ENCODE measurements around the gene SETX.

Gene SETX

DNA sequence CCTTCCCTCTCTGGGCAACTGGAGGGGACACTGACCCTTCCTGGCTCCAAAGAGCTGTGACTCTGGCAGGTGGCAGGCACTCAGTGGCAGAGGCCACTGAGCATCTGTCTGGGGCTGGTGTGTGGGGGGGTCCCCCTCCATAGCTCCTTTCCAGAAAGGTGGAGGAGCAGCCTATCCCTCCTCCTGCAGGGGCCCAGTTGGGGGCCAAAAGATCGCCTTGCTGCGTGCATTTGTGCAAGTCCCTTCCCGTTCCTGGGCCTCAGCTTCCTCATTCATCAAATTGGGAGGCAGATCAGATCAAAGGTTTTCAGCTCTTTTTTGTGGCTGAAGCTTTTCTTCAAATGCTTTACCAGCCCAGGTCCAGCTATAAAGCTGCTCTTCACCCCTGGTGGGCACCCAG, 115.3 kb downstream of the SETX start:
- H3K4me2 ChIP-seq (ENCODE audit: low read depth, low read length, poor library complexity, severe bottlenecking), result no peak overlapping the region

DNA sequence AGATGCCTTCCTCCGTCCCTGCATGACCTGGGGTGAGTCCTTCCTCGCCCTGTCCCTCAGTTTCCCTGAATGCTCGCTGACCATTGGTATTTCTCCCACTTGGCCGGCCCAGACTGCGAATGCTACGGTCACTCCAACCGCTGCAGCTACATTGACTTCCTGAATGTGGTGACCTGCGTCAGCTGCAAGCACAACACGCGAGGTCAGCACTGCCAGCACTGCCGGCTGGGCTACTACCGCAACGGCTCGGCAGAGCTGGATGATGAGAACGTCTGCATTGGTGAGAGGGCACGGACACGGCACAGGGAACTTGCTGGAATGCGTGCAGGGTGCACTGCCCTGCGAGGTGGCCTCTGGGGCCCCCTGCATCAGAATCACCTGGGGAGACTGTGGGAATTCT, 115.8 kb downstream of the SETX start:
- no peak overlapping the region for H3K4me2 ChIP-seq (ENCODE audit: low read depth, low read length, poor library complexity, severe bottlenecking)
- H3K27ac ChIP-seq (ENCODE audit: low read depth, low read length), result no peak overlapping the region
- no peaks in the 10 kb centered on the region for H3K36me3 ChIP-seq (ENCODE audit: low read length)
- no peak overlapping the region for H2AFZ ChIP-seq (ENCODE audit: low read depth, low read length, severe bottlenecking)
- no peaks in the 10 kb centered on the region for H3K9me3 ChIP-seq (ENCODE audit: insufficient read depth, low read length)
- H3K4me3 ChIP-seq (ENCODE audit: insufficient read depth, low read length, poor library complexity, severe bottlenecking), result no peak overlapping the region
- no peaks in the 10 kb centered on the region for H3K9me2 ChIP-seq (replicated peaks; ENCODE audit: insufficient read depth, low read length)
- H3F3A ChIP-seq (ENCODE audit: insufficient read depth), result no peaks in the 10 kb centered on the region
- no peaks in the 10 kb centered on the region for H3K79me2 ChIP-seq (ENCODE audit: insufficient read depth, low read length)
- H3K9ac ChIP-seq (ENCODE audit: low read length), result no peak overlapping the region
- H3K27me3 ChIP-seq (ENCODE audit: low read length), result no peaks in the 10 kb centered on the region
- no peaks in the 10 kb centered on the region for H4K20me1 ChIP-seq (ENCODE audit: low read depth, low read length)
- TF ChIP-seq, protein P1, sequence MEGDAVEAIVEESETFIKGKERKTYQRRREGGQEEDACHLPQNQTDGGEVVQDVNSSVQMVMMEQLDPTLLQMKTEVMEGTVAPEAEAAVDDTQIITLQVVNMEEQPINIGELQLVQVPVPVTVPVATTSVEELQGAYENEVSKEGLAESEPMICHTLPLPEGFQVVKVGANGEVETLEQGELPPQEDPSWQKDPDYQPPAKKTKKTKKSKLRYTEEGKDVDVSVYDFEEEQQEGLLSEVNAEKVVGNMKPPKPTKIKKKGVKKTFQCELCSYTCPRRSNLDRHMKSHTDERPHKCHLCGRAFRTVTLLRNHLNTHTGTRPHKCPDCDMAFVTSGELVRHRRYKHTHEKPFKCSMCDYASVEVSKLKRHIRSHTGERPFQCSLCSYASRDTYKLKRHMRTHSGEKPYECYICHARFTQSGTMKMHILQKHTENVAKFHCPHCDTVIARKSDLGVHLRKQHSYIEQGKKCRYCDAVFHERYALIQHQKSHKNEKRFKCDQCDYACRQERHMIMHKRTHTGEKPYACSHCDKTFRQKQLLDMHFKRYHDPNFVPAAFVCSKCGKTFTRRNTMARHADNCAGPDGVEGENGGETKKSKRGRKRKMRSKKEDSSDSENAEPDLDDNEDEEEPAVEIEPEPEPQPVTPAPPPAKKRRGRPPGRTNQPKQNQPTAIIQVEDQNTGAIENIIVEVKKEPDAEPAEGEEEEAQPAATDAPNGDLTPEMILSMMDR (IDR thresholded peaks at IDR 0.05; ENCODE audit: insufficient read depth, low read length, poor library complexity, severe bottlenecking), result no peak
- TF ChIP-seq EZH2phosphoT487 (conservative IDR thresholded peaks at IDR 0.05; ENCODE audit: low read length), result no peak

More for the DNA sequence above, 115.3 kb downstream of the SETX start:
- no peaks in the 10 kb centered on the region for H3K9me2 ChIP-seq (replicated peaks; ENCODE audit: insufficient read depth, low read length)
- no peak overlapping the region for H3K9ac ChIP-seq (ENCODE audit: low read length)
- H2AFZ ChIP-seq (ENCODE audit: low read depth, low read length, severe bottlenecking), result no peak overlapping the region
- no peaks in the 10 kb centered on the region for H3K36me3 ChIP-seq (ENCODE audit: low read length)
- H4K20me1 ChIP-seq (ENCODE audit: low read depth, low read length), result no peaks in the 10 kb centered on the region
- no peaks in the 10 kb centered on the region for H3K9me3 ChIP-seq (ENCODE audit: insufficient read depth, low read length)
- no peaks in the 10 kb centered on the region for H3K79me2 ChIP-seq (ENCODE audit: insufficient read depth, low read length)
- TF ChIP-seq, protein P1 (IDR thresholded peaks at IDR 0.05; ENCODE audit: insufficient read depth, low read length, poor library complexity, severe bottlenecking), result no peak
- TF ChIP-seq EZH2phosphoT487 (conservative IDR thresholded peaks at IDR 0.05; ENCODE audit: low read length), result no peak
- H3F3A ChIP-seq (ENCODE audit: insufficient read depth), result no peaks in the 10 kb centered on the region
- no peak overlapping the region for H3K4me3 ChIP-seq (ENCODE audit: insufficient read depth, low read length, poor library complexity, severe bottlenecking)
- no peak overlapping the region for H3K27ac ChIP-seq (ENCODE audit: low read depth, low read length)
- H3K27me3 ChIP-seq (ENCODE audit: low read length), result no peaks in the 10 kb centered on the region

DNA sequence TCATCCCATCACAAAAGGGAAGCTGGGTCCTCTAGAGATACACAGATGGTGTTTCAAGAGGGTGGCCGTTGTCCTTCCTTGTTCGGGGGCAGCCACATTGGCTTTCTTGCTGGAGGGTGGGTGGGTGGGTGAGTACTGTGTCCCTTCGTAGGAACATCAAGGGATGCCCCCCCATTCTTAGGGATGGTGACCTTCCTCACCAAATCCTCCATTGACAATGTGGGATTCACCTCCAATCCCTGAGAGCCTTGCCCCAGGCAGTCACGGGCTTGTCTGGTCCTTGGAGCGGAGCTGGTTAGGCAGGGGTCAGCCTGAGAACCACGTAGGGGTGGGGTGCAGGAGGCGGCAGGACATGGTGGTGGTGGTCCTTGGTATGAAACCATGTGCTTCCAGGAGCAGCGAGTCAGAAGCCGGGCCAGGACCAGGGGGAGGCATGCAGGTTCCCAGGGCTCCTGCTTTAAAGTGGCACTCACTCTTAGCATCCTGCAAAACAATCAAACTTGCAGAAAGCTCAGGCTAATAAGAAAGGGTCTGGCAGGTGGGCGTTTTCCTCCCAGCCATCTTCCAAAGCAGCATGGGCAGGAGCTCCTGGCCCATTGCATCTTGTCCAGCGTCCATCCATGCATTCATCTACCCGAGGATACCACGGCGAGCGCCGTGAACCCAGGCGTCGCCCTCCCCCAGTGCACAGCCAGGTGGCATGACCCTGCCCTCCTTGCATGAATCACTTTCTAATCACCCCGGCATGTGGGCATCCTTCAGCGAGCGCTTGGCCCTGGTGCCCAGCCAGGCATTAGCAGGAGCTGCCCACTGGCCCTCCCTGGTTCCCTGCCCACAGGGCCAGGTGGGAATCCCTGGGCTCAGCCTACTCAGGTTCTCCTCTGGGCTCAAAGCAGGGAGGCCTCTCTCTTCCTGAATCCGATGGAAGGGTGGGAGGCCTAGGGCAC, 116.5 kb downstream of the SETX start:
- Histone ChIP-seq H3K27ac (ENCODE audit: low read depth, low read length) (no peak overlapping the region), H3K4me3 (ENCODE audit: insufficient read depth, low read length, poor library complexity, severe bottlenecking) (no peak overlapping the region), H3K9me3 (ENCODE audit: insufficient read depth, low read length) (no peaks in the 10 kb centered on the region), H3K9me2 (replicated peaks; ENCODE audit: insufficient read depth, low read length) (no peaks in the 10 kb centered on the region), H4K20me1 (ENCODE audit: low read depth, low read length) (no peaks in the 10 kb centered on the region), H2AFZ (ENCODE audit: low read depth, low read length, severe bottlenecking) (no peak overlapping the region), H3K4me2 (ENCODE audit: low read depth, low read length, poor library complexity, severe bottlenecking) (no peak overlapping the region), H3K9ac (ENCODE audit: low read length) (no peak overlapping the region), H3K36me3 (ENCODE audit: low read length) (no peaks in the 10 kb centered on the region), H3F3A (ENCODE audit: insufficient read depth) (no peaks in the 10 kb centered on the region), H3K27me3 (ENCODE audit: low read length) (no peaks in the 10 kb centered on the region), H3K79me2 (ENCODE audit: insufficient read depth, low read length) (no peaks in the 10 kb centered on the region)
- no peak for TF ChIP-seq EZH2phosphoT487 (conservative IDR thresholded peaks at IDR 0.05; ENCODE audit: low read length)
- TF ChIP-seq, protein P1 (IDR thresholded peaks at IDR 0.05; ENCODE audit: insufficient read depth, low read length, poor library complexity, severe bottlenecking), result no peak

Data from SU-DHL-6 (cell line).